IMR-90 (cell line): ENCODE measurements around the gene OTUD7B. TPM values are rescaled to one million over a fixed set of nuclear protein-coding genes. Genes with fewer than 3 reads are reported as not detected.
"Not testable (repeated sequence)": the region's sequence is repeated elsewhere in the genome, so short reads cannot be mapped to it uniquely, and the experiment has no call there.

Experiments
- ATAC-seq: fragments of 200-7000 bp; cut with Tn5 transposase; 2 replicates; pipeline ENCODE4 v1.9.1; 2020; ENCODE audit warnings: low read depth, mild to moderate bottlenecking, moderate library complexity
- BruUV-seq: library from RNA; stranded (reverse); fragments of 400-500 nt; replicated peaks from 2 replicates; lab custom pipeline; 2021; lab: Mats Ljungman, UMichigan
- CTCF ChIA-PET: fragments of 300-600 bp; formaldehyde crosslinking; extraction: SDS; loops from one replicate; lab custom pipeline; 2021; ENCODE audit warnings: antibody characterized with exemption; lab: Yijun Ruan, JAX
- POLR2A ChIA-PET: fragments of 300-600 bp; sonication (Branson Sonifier 250); formaldehyde crosslinking; loops from one replicate; lab custom pipeline; 2022; ENCODE audit warnings: antibody characterized with exemption; ENCODE audit not compliant: unreplicated experiment; lab: Charles Lee
- DNase-seq: peaks from one replicate; pipeline ENCODE4 v3.0.0; 2013
- H2AFZ ChIP-seq: replicated peaks from 2 replicates; pipeline ENCODE3; 2013; ENCODE audit warnings: low read length, mild to moderate bottlenecking; ENCODE audit not compliant: poor library complexity
- H2AK5ac ChIP-seq: 2 replicates; pipeline ENCODE4 v1.6.1; 2013; ENCODE audit warnings: low read depth, low read length, inconsistent platforms
- H2AK9ac ChIP-seq: replicated peaks from 2 replicates; pipeline ENCODE3; 2013; ENCODE audit warnings: mild to moderate bottlenecking, low read depth, low read length, moderate library complexity; ENCODE audit not compliant: poor library complexity
- H2BK120ac ChIP-seq: 2 replicates; pipeline ENCODE4 v1.6.1; 2013; ENCODE audit warnings: low read depth, low read length, inconsistent platforms
- H2BK15ac ChIP-seq: 3 replicates; pipeline ENCODE4 v1.6.1; 2013; ENCODE audit warnings: low read depth, low read length, inconsistent platforms
- H2BK20ac ChIP-seq: 2 replicates; pipeline ENCODE4 v1.6.1; 2013; ENCODE audit warnings: low read depth, mild to moderate bottlenecking, inconsistent platforms, low read length, moderate library complexity
- H2BK5ac ChIP-seq: 2 replicates; pipeline ENCODE4 v1.6.1; 2013; ENCODE audit warnings: mild to moderate bottlenecking, low read depth, low read length, inconsistent platforms; ENCODE audit not compliant: poor library complexity, severe bottlenecking
- H3K14ac ChIP-seq: replicated peaks from 2 replicates; pipeline ENCODE4 v1.6.1; 2013; ENCODE audit warnings: low read depth, low read length, inconsistent platforms
- H3K18ac ChIP-seq: 2 replicates; pipeline ENCODE4 v1.6.1; 2013; ENCODE audit warnings: low read depth, low read length, control low read depth
- H3K23ac ChIP-seq: 2 replicates; pipeline ENCODE4 v1.6.1; 2013; ENCODE audit warnings: low read depth, low read length, inconsistent platforms
- H3K27ac ChIP-seq: 2 replicates; pipeline ENCODE4 v1.5.1; 2013; ENCODE audit warnings: mild to moderate bottlenecking, control low read depth, low read length; ENCODE audit not compliant: insufficient read depth
- H3K27me3 ChIP-seq: 2 replicates; pipeline ENCODE4 v1.6.1; 2013; ENCODE audit warnings: low read length; ENCODE audit not compliant: control insufficient read depth, insufficient read depth
- H3K36me3 ChIP-seq: 2 replicates; pipeline ENCODE4 v1.6.1; 2013; ENCODE audit warnings: low read length, mixed read lengths; ENCODE audit not compliant: control insufficient read depth, insufficient read depth
- H3K4ac ChIP-seq: 2 replicates; pipeline ENCODE4 v1.6.1; 2013; ENCODE audit warnings: low read depth, low read length, inconsistent platforms
- H3K4me1 ChIP-seq: 2 replicates; pipeline ENCODE4 v1.6.1; 2013; ENCODE audit warnings: low read length, mixed read lengths; ENCODE audit not compliant: control insufficient read depth, insufficient read depth
- H3K4me2 ChIP-seq: 2 replicates; pipeline ENCODE4 v1.6.1; 2013; ENCODE audit warnings: low read depth, mild to moderate bottlenecking, control low read depth, low read length, moderate library complexity
- H3K4me3 ChIP-seq: 2 replicates; pipeline ENCODE4 v1.5.1; 2013; ENCODE audit warnings: low read depth, mild to moderate bottlenecking, control low read depth, low read length, moderate library complexity; ENCODE audit not compliant: insufficient read depth
- H3K56ac ChIP-seq: 2 replicates; pipeline ENCODE4 v1.6.1; 2013; ENCODE audit warnings: low read length, inconsistent platforms; ENCODE audit not compliant: insufficient read depth; ENCODE audit errors: extremely low read depth
- H3K79me1 ChIP-seq, 2 experiments: 2 replicates each; pipeline ENCODE4 v1.6.1; 2013; ENCODE audit warnings: low read length in 2 of 2, inconsistent platforms in 1 of 2, low read depth in 1 of 2
- H3K9ac ChIP-seq: 2 replicates; pipeline ENCODE4 v1.6.1; 2013; ENCODE audit warnings: low read depth, low read length, control low read depth
- H3K9me1 ChIP-seq: 2 replicates; pipeline ENCODE4 v1.6.1; 2013; ENCODE audit warnings: low read length, inconsistent platforms; ENCODE audit not compliant: insufficient read depth
- H3K9me3 ChIP-seq: 2 replicates; pipeline ENCODE4 v1.6.1; 2013; ENCODE audit warnings: low read length; ENCODE audit not compliant: control insufficient read depth, insufficient read depth
- H4K20me1 ChIP-seq: 2 replicates; pipeline ENCODE4 v1.6.1; 2013; ENCODE audit warnings: low read length, inconsistent platforms; ENCODE audit not compliant: insufficient read depth
- H4K5ac ChIP-seq: 2 replicates; pipeline ENCODE4 v1.6.1; 2013; ENCODE audit warnings: mild to moderate bottlenecking, low read depth, low read length, control low read depth
- H4K8ac ChIP-seq, 2 experiments: 2 replicates each; pipeline ENCODE4 v1.6.1; 2013; ENCODE audit warnings: low read depth in 2 of 2, low read length in 2 of 2, control low read depth in 1 of 2, inconsistent platforms in 1 of 2
- H4K91ac ChIP-seq: 2 replicates; pipeline ENCODE4 v1.6.1; 2013; ENCODE audit warnings: low read depth, low read length, inconsistent platforms; ENCODE audit not compliant: insufficient read depth
- WGBS, 2 experiments: methylation state at CpG; one replicate each; pipeline versions ENCODE4 v1.1.5 to v1.1.7; 2013; ENCODE audit warnings: missing lambda C conversion rate in 2 of 2; ENCODE audit not compliant: insufficient read length in 1 of 2; ENCODE audit errors: extremely low coverage in 2 of 2; 5-methylcytosine and 5-hydroxymethylcytosine counted together
- dilution Hi-C: fragments of 300-500 bp; cut with HindIII; formaldehyde crosslinking; loops from one replicate; pipeline ENCODE4 v1.14.3; 2018; ENCODE audit warnings: low sequenced_read_pairs; ENCODE audit not compliant: unreplicated experiment
- in situ Hi-C: fragments of 300-500 bp; cut with MboI; formaldehyde crosslinking; loops from 3 replicates; pipeline ENCODE4 v1.14.3; 2019; ENCODE audit warnings: low sequenced_read_pairs, inconsistent platforms, mixed read lengths
- intact Hi-C: fragments of 100-400 bp; cut with micrococcal nuclease; formaldehyde crosslinking; loops from 2 replicates; pipeline ENCODE4 v1.10.0; 2022
- polyA plus RNA-seq, 3 experiments: library from polyadenylated mRNA; depleted of rRNA; stranded (reverse); fragments of >200 nt; gene quantifications; 2 replicates each; pipeline ENCODE4 v1.2.3, GENCODE V29; 2012; ENCODE audit warnings: low replicate concordance in 1 of 3
- total RNA-seq: library from RNA; depleted of rRNA; stranded (reverse); fragments of >200 nt; gene quantifications from 2 replicates; pipeline ENCODE4 v1.2.3, GENCODE V29; 2012

Gene OTUD7B
- total and polyA plus RNA-seq, 2 of the 4 experiments (the other 2 are of a cell fraction), result 7.5 to 18.6 TPM

- H3K4me3 ChIP-seq, intact Hi-C loops, H3K56ac ChIP-seq, H2BK120ac ChIP-seq, H2AFZ ChIP-seq, H3K27me3 ChIP-seq, H2AK5ac ChIP-seq, H3K18ac ChIP-seq, H3K9me3 ChIP-seq, H3K27ac ChIP-seq, H3K4me1 ChIP-seq, H3K9me1 ChIP-seq, H2BK15ac ChIP-seq, DNase-seq, H2BK20ac ChIP-seq, H3K4ac ChIP-seq, H3K4me2 ChIP-seq, H4K8ac ChIP-seq, H3K14ac ChIP-seq, H3K9ac ChIP-seq, ATAC-seq, POLR2A ChIA-PET, H2AK9ac ChIP-seq, dilution Hi-C loops, H4K20me1 ChIP-seq, BruUV-seq, H2BK5ac ChIP-seq, H3K23ac ChIP-seq, H4K91ac ChIP-seq, in situ Hi-C loops, CTCF ChIA-PET, H4K5ac ChIP-seq: not testable (repeated sequence)
- Histone ChIP-seq H3K36me3 (peaks cover 20% of the 10 kb centered on the region), H3K79me1 (peaks cover 10 to 12% of the 10 kb centered on the region in 2 experiments)
- 100% methylated on average over 2 of the region's 14 CpGs; no CpG with 5 or more reads in 1 of the 2 experiments for WGBS, 2 experiments
These were observed 53.0 kb downstream of the OTUD7B start for GRCh38 chr1:149957548-149957947.
